Measurements from ENCODE around the gene CCL8.

- TF ChIP-seq CTCF (IDR thresholded peaks at IDR 0.05) (no peak), POLR2A (IDR thresholded peaks at IDR 0.05) (no peak), POLR2AphosphoS5 (IDR thresholded peaks at IDR 0.05) (no peak)
Observed at GRCh38 chr17:34287875-34288274, 31.4 kb upstream of the CCL8 start.
